GM18505 (cell line): ENCODE results near the gene SLC22A6.

Experiments used
- ATAC-seq: cut with Tn5 transposase; IDR thresholded peaks from one replicate; pipeline ENCODE4 v1.9.1; 2021; ENCODE audit not compliant: unreplicated experiment
- POLR2A ChIP-seq: IDR thresholded peaks from 4 replicates; pipeline ENCODE4 v1.6.1; 2011; ENCODE audit warnings: borderline replicate concordance; ENCODE audit not compliant: insufficient read depth, insufficient read length; ENCODE audit errors: extremely low read depth

The SLC22A6 gene

GRCh38 chr11:63012430-63012829, 27.7 kb upstream of the SLC22A6 start:
- no peak for TF ChIP-seq POLR2A
- no peak for ATAC-seq

GRCh38 chr11:63010934-63011439, 26.2 kb upstream of the SLC22A6 start:
- no peak for ATAC-seq
- no peak for TF ChIP-seq POLR2A

GRCh38 chr11:63007920-63008319, 23.2 kb upstream of the SLC22A6 start:
- no peak for TF ChIP-seq POLR2A
- ATAC-seq: no peak

GRCh38 chr11:63001456-63001855, 16.7 kb upstream of the SLC22A6 start:
- ATAC-seq: no peak
- TF ChIP-seq POLR2A: no peak

- ATAC-seq: no peak
- no peak for TF ChIP-seq POLR2A
These were observed 14.9 kb upstream of the SLC22A6 start for GRCh38 chr11:62999649-63000048.

GRCh38 chr11:62999156-62999555, 14.4 kb upstream of the SLC22A6 start:
- no peak for ATAC-seq
- TF ChIP-seq POLR2A: no peak

GRCh38 chr11:62996271-62996670, 11.5 kb upstream of the SLC22A6 start:
- TF ChIP-seq POLR2A: no peak
- ATAC-seq: no peak

GRCh38 chr11:62994775-62995174, 10.0 kb upstream of the SLC22A6 start:
- no peak for ATAC-seq

GRCh38 chr11:62988276-62988675, 3.5 kb upstream of the SLC22A6 start:
- no peak for TF ChIP-seq POLR2A
- no peak for ATAC-seq

More at GRCh38 chr11:62994775-62995174, 10.0 kb upstream of the SLC22A6 start:
- TF ChIP-seq POLR2A: no peak

GRCh38 chr11:62985041-62985750, 429 bp upstream of the SLC22A6 start:
- no peak for ATAC-seq
- TF ChIP-seq POLR2A: no peak

GRCh38 chr11:62983536-62984199, 1.1 kb downstream of the SLC22A6 start:
- ATAC-seq: no peak
- no peak for TF ChIP-seq POLR2A

- no peak for TF ChIP-seq POLR2A
- ATAC-seq: no peak
These were observed 3.0 kb downstream of the SLC22A6 start for GRCh38 chr11:62981743-62982142.

- no peak for ATAC-seq
- TF ChIP-seq POLR2A: no peak
These were observed 4.5 kb downstream of the SLC22A6 start for GRCh38 chr11:62980133-62980760.

- TF ChIP-seq POLR2A: no peak
- no peak for ATAC-seq
These were observed 8.7 kb downstream of the SLC22A6 start for GRCh38 chr11:62976109-62976508.
